Skeletal muscle cell (primary cell): ENCODE measurements around the gene ELFN1.

Source experiments
- DNase-seq: peaks from one replicate; pipeline ENCODE4 v3.0.0-alpha.2; 2010; ENCODE audit warnings: low read depth
- H3K4me3 ChIP-seq: 2 replicates; pipeline ENCODE4 v1.5.1; 2011; ENCODE audit warnings: low read depth, mild to moderate bottlenecking, control low read depth, low read length, moderate library complexity

Gene ELFN1

GRCh38 chr7:1641173-1641572 is 28.9 kb upstream of the ELFN1 start:
- DNase-seq = no peak
- H3K4me3 ChIP-seq = no peak overlapping the region

GRCh38 chr7:1641661-1642260 is 28.3 kb upstream of the ELFN1 start:
- no peak for DNase-seq
- H3K4me3 ChIP-seq = no peak overlapping the region

DNA sequence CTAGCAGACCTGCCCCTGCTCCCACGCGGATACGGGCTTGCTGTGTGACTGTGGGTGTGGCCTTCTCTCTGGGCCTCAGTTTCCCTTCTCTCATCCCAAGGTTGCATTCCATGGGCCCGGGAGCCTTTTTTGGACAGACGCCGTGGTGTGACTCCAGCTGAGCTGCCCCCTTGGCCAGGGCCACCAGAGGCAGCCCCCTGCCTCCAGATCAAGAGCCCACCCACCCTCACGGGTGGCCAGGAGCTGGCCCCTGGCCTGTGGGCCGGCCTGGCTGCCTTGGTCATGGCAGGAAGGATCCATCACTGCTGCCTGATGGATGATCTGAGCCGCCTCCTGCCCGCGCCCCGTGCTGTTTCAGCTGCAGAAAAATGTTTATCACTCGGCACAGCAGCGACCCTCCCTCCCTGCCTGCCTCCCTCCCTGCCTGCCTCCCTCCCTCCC is 27.8 kb upstream of the ELFN1 start:
- no peak for DNase-seq
- no peak overlapping the region for H3K4me3 ChIP-seq

GRCh38 chr7:1643270-1644092 is 26.6 kb upstream of the ELFN1 start:
- DNase-seq = no peak
- H3K4me3 ChIP-seq = no peak overlapping the region

- H3K4me3 ChIP-seq = no peak overlapping the region
- no peak for DNase-seq
Measured at GRCh38 chr7:1644341-1645070, 25.6 kb upstream of the ELFN1 start.

DNA sequence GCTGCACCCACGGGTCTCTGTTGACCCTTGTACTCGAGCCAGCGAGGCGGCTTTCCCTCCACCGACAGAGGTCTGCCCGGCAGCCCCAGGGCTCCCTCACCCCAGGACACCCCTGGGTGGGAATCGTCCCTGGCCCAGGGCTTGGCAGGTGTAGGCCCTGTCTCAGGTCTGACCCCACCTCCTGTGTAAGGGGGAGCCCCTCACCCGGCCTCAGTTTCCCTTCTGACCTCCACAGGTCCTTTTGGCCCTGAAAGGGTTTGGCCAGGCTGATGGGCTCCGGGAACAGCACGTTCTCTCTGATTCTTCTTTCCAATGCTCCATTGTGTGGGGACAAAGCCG is 25.0 kb upstream of the ELFN1 start:
- H3K4me3 ChIP-seq = no peak overlapping the region
- DNase-seq = no peak

DNA sequence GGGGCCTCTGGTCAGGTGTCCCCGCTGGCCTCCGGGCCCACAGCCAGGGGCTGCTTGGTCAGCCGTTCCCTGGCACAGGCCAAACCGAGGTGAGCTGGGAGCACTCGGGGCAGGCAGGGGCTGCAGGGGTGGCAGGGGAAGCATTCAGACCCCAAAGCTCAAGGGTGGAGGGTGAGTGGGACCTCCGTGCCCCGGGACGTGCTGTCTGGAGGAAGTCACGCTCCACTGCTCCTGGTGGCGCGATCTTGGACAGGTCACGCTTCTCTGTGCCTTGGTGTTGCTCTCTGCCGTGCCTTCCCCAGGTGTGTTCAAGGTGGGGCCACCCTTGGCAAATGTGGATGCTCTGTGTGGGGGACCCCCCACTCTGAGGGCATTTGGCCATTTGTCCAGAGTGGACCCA is 24.6 kb upstream of the ELFN1 start:
- H3K4me3 ChIP-seq = no peak overlapping the region
- no peak for DNase-seq

DNA sequence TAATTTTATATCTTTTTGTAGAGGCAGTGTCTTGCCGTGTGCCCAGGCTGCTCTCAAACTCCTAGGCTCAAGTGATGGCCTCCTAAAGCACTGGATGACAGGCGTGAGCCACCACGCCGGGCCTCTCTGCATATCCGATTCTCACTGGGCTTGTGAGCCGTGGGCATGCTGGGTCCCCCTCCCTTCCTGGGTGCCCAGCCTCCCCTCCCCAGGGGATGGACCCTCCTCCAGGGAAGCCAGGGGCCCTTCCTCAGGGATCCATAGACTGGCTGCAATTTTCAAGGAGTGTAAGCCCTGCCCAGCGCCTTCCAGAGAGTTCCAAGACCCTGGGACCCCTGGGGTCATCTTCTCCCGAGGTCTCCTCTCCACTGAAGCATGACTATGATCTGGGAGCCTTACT is 23.7 kb upstream of the ELFN1 start:
- DNase-seq = no peak
- H3K4me3 ChIP-seq = no peak overlapping the region

- no peak overlapping the region for H3K4me3 ChIP-seq
- peak; percentile 14 for DNase-seq
Measured at GRCh38 chr7:1646957-1647891, 22.9 kb upstream of the ELFN1 start.

GRCh38 chr7:1647961-1648672 is 22.0 kb upstream of the ELFN1 start:
- no peak overlapping the region for H3K4me3 ChIP-seq
- DNase-seq = no peak

GRCh38 chr7:1649751-1650326 is 20.2 kb upstream of the ELFN1 start:
- H3K4me3 ChIP-seq = no peak overlapping the region
- DNase-seq = no peak

DNA sequence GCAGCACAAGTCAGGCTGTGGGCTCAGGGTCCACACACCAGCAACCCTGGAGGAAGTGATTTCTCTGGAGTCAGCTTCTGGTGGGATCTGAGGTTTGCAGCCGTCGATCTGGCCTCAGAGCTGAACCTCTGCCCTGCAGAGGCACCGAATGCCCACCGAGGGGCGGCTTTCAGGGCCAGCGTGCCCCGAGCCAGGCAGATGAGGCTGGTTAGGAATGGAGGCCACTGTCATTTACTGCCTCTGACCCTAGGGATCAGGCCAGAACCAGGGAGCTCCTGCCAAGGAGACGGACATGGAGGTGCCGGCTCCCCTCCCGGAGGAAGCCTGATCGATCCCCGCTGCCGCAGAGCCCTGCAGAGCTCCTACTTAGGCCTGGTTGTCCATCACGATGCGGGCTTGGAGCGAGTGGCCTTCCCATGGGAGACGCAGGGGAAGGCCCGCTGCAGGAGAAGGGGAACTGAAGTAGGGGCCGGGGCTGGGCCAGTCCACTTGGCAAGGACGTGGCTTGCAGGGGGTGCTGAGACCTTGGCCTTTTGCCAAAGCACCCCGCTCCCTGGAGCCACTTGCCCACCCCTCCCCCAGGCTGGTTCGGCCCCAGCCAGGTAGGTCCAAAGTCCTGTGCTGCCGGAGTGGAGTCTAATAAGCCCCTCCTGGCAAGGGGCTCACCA is 19.6 kb upstream of the ELFN1 start:
- H3K4me3 ChIP-seq = no peak overlapping the region
- DNase-seq = no peak

- no peak for DNase-seq
Measured at GRCh38 chr7:1651031-1651446, 19.0 kb upstream of the ELFN1 start.

DNA sequence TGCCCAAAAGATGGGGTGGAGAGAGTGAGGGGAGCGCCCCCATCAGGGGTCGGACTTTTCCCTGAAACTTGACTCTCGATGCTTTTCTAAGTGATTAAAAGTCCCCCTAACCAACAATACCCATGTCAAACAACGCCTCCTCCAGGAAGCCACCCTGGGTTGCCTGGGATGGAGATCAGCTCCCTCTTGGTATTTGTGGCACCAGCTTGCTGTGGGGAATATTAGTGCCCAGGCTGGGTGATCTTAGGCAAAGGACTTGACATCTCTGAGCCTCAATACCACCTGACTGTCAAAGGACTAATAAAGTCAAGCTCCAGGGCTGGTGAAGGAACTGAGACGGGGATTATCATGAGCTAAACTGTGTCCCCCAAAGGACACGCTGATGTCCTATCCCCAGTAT is 18.2 kb upstream of the ELFN1 start:
- H3K4me3 ChIP-seq = no peak overlapping the region
- DNase-seq = no peak

More at GRCh38 chr7:1651031-1651446, 19.0 kb upstream of the ELFN1 start:
- no peak overlapping the region for H3K4me3 ChIP-seq

DNA sequence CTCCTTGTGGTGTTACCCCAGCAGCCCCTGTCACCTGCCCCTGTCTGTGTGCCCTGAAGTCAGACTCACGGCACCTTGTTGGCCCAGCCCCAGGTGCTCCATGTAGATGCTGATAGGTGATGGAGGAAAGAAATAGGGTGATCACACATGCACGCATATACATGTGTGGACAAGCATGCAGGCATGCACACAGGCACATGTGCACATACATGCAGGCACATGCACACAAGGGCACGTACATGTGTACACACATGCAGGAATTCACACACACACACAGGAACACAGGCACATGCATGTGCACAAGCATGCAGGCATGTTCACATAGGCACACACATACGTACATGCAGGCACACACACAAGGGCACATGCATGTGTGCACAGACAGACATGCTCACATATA is 16.6 kb upstream of the ELFN1 start:
- H3K4me3 ChIP-seq = no peak overlapping the region
- no peak for DNase-seq

- no peak overlapping the region for H3K4me3 ChIP-seq
- DNase-seq = no peak
Measured at GRCh38 chr7:1654111-1654510, 16.0 kb upstream of the ELFN1 start.

DNA sequence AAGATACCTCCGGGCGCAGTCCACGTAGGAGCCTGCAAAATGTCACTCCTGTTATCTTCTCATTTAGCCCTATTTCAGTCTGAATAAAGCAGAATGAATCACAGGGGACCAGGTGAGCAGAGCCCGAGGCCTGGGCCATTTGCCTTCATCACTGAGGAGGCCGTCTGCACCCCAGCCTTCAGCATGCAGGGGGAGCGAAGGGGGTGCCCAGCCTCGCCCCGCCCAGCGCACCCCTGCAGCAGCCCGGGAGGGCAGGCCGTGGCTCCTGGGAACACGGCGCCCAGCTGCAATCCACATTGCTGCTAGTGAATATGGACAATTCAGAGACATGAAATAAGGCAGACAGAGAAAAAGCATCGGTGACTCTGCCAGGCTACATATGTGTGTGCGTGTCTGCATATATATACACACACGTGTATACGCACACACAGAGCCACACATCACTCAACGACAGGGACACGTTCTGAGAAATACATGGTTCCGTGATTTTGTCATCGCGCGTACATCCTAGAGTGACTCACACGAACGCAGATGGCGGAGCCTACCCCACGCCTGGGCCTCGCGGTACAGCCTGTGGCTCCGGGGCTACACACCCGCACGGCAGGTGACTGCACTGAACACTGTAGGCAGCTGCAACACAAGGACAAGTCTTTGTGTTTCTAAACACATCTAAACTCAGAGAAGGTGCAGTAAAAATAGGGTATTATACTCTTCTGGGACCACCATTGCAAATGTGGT is 15.2 kb upstream of the ELFN1 start:
- no peak for DNase-seq
- no peak overlapping the region for H3K4me3 ChIP-seq
